Omental fat pad (tissue), 4 donors: ENCODE results near the gene P3H4. TPM values are rescaled to one million over a fixed set of nuclear protein-coding genes. Genes with fewer than 3 reads are reported as not detected.

Experiments used
- ATAC-seq: fragments of 150-250 bp; one replicate; pipeline ENCODE4 v1.9.1; 2016; ENCODE audit warnings: mild to moderate bottlenecking, moderate library complexity; ENCODE audit not compliant: low FRiP score
- DNase-seq: peaks from one replicate; pipeline ENCODE4 v3.0.0-alpha.2; 2019; ENCODE audit warnings: low spot score
- total RNA-seq, 4 donors: library from RNA; depleted of rRNA; stranded (reverse); fragments of >200 nt; gene quantifications; one replicate each; pipeline ENCODE4 v1.1.0, GENCODE V29; 2016
- TF ChIP-seq, protein P1 (sequence below), 3 donors: fragments of 450-650 bp; IDR thresholded peaks; one replicate each; pipeline ENCODE4 v1.5.1; 2016 to 2017; ENCODE audit warnings: antibody characterized with exemption in 3 of 3, mild to moderate bottlenecking in 3 of 3, moderate library complexity in 2 of 3

P3H4 gene
- total RNA-seq, 4 donors from 2014 or later = 6.6 to 15.6 (median 10.0) TPM

DNA sequence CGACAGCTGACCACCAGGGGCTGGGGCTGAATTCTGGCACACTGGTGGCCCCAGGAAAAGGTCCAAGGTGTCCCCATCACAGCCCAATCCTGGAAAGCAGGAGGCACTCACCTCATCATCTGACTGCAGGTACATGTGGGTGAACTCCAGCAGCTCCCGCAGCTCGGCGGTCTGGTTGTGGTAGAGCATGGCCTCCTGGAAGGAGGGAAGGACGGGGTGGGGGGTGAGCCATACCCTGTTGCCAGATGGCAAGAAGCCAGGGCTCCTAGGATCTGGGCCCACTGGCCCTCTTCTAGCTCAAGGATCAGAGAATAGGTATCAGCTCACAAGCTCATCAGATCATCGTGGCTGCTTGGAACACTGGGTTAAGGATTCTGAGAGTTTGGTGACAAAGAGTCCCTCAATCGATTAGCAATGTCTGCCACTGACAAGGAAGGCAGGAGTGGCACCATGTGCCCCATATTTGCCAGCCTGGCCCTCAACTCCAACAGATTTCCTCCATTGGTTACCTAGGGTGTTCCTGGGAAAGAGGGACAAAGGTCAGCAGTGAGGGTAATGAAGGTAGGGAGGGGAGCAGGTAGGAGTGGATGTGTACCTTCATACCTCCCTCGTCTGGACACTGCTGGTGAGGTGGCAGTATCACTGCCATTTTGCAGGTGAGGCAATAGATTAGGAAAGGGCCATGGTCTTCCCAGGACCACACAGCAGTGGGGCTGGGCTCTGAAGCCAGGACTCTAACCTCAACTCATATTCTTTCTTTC, 4.9 kb downstream of the P3H4 start:
- DNase-seq = no peak

DNA sequence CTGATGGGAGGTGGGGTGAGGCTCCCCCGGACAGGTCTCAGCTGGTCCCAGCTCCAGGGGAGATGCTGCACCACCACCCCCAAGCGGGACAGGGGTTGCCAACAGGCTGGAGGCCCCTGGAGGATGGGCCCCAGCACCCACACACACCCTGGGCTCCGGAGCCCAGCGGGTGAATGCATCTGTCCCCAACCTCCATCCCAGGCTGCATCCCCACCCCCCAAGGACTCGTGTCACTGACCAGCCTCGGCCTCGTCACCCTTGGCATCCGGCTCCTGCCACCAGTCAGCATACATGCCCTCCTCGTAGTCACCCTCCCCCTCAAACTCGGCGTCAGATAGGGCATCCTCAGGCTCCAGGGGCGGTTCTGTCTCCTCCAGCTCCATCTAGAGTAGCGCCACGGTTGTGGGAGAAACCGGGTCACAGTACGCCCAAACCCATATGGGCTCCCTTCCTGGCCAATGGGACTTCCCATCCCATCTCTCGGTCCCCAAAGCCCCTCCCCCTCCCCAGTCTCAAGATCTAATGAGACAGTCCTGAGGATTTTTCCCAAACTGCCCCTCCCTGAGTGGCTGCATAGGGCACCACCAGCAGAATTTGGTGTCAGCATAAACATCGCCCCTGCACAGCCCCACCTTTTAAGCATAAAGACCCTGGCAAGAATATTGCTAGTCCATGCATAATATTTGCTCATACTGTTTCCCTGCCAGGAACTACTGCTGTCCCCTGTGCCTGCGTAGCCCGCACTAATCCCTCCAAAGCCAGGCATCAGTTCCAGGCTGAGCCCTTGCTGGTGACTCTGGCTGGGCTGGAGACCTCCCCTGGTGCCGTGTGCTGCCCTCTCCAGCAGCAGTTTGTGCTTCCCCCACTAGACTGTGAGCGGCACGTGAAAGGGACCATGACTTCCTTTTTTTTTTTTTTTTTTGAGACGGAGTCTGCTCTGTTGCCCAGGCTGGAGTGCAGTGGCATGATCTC, 8.4 kb downstream of the P3H4 start:
- TF ChIP-seq, protein P1, sequence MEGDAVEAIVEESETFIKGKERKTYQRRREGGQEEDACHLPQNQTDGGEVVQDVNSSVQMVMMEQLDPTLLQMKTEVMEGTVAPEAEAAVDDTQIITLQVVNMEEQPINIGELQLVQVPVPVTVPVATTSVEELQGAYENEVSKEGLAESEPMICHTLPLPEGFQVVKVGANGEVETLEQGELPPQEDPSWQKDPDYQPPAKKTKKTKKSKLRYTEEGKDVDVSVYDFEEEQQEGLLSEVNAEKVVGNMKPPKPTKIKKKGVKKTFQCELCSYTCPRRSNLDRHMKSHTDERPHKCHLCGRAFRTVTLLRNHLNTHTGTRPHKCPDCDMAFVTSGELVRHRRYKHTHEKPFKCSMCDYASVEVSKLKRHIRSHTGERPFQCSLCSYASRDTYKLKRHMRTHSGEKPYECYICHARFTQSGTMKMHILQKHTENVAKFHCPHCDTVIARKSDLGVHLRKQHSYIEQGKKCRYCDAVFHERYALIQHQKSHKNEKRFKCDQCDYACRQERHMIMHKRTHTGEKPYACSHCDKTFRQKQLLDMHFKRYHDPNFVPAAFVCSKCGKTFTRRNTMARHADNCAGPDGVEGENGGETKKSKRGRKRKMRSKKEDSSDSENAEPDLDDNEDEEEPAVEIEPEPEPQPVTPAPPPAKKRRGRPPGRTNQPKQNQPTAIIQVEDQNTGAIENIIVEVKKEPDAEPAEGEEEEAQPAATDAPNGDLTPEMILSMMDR (IDR thresholded peaks at IDR 0.05) = no peak
- ATAC-seq (no peak), DNase-seq (no peak)

More for the DNA sequence above, 4.9 kb downstream of the P3H4 start:
- TF ChIP-seq, protein P1 (IDR thresholded peaks at IDR 0.05) = no peak
- ATAC-seq = no peak

DNA sequence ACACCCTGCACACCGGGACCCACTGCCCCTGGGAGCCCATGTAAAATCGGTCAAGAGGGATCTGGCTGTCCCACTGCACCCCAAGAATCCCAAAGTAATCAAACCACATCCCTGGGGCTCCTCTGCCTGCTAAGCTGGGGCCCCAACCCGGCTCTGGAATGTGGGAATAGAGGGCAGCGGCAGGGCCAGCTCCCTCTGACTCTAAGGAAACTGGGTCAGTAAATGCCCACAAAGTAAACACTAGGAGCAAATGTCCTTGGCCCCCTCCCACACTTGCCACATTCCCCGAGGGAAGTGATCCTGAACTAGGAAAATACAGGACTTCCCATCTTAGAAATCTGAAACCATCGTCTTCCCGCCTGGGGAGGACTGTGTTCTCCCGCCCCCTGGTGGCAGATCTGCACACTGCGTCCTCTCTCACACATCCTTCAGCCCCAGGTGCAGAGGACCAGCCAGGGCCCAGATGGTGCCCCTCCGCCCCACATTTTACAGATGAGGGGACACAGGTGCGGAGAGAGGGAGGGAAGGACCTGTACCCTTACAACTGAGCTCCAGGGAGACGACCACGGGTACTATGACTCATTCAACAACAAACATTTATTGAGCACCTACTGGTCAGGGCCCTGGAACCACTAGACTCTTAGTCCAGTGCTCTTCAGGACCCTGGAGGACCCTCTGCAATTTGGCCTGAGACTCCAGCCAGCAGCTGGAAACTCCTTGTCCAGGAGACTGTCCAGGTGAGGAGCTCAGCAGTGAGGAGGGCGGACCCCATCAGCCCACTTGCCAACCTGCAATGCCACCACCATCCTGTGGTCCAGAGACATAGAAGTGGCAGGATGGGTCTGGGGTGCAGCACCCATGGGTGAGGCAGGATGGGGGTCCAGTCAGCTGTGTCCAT, 10.1 kb downstream of the P3H4 start:
- peak; percentile 90 for DNase-seq
- peak; percentile 56 for ATAC-seq
- TF ChIP-seq, protein P1 (IDR thresholded peaks at IDR 0.05) = peak in 2 of 3 donors; percentile 67 to 94

DNA sequence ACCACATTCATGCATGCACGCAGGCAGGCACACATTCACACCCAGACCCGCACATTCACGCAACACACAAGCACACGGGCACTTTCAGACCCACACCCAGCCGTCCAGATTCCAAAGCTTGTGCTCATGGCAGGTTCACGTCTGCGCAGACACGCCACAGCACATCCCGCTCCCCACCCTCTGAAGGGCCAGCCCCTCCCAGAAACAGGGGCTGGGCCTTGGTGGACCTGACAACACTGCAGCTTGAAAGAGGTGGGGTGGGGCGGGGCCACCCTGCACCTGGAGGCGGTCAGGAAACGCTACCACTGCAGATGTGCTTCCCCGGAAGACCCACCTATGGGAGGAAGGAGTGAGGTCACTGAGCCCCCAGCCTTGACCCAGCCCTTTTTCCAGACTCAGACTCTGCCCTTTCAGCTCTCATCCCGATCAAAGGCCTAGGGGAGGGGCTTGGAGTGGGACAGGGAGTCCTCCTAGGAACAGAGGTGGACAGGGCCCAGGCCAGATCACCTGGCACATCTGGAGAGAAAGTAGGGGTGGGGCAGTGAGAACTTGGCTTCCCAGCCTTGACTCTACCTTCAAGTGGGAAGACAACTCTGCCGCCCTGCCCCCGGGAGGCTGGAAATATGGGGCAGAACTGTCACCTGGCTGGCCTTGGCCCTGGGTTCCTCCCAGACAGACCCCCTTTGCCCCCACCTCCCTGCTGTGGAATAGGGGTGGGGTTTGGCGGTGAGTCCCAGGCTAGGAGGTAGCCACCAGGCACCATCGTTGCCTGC, 11.0 kb downstream of the P3H4 start:
- TF ChIP-seq, protein P1 (IDR thresholded peaks at IDR 0.05) = no peak
- ATAC-seq = peak; percentile 84
- no peak for DNase-seq

DNA sequence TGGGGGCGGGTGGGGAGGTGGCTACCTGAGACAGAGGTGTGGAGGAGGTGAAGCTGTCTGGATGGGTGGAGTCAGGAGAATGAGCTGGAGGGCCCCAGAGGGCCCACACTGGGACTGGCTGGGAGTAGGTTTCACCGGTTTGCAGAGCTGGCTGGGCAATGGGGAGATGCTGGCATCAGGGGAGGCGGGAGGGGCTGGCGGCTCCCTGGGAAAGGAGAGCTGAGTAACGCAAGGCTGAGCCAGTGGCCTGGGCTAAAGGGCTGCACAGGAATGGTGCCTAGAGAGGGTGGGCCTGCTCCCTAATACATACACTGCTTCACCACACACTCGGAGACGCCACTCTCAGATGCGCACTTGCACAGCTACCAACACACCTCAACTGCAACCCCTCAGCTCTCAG, 12.4 kb downstream of the P3H4 start:
- DNase-seq (no peak), ATAC-seq (no peak)
- TF ChIP-seq, protein P1 (IDR thresholded peaks at IDR 0.05) = no peak

DNA sequence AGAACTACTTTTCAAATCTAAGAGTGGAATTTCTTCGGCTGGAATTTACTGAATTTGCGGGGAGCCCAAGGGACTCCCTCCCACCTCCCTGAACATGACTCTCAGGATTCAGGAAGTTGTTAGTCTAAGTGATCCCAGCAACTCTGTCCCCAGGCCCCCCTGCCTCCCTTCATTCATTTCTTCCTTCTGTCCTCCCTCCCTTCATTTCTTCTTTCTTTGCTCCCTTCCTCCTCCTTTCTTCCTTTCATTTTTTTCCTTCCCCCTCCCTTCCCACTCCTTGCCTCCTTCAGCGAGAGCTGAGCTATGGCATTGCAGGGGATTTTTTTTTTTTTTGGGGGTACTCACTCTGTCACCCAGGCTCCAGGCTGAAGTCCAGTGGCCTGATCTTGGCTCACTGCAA, 14.4 kb downstream of the P3H4 start:
- TF ChIP-seq, protein P1 (IDR thresholded peaks at IDR 0.05) = no peak
- DNase-seq (no peak), ATAC-seq (no peak)
